ENCODE data around the gene ATXN1. TPM values are rescaled to one million over a fixed set of nuclear protein-coding genes. Genes with fewer than 3 reads are reported as not detected.

ATXN1 gene
- total and polyA plus RNA-seq, 2 experiments from 2014 or later: 4.8 to 9.1 TPM

DNA sequence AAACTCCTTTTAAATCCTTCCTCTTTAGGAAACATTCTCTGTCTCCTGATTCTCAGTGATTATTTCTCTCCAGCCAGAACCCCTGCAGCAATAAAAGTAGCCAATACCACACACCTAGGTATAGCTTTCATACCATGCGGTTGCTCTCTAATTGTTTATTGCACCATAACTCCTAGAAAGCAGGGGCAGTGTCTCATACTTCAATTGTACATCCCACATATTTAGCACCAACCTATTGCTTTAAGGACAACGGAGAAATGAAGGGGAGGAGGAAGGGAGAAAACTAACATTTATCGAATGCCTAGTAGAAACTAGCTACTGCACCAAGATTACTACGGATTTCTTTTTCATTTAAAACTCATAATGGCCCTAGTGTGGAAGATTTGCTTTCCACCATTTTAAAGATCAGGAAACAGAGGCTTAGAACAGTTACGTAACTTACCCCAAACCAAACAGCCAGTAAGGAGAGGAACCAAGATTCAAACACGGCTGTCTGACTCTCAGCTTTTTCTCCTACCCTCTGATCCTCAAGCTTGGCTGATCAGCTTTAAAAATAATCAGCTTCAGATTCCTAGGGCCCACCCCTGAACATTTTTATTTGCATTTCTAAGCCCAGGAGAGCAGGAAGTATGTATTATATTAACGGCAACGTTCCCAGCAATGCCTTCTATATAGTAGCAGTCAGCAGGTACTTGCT lies 43.4 kb upstream of the ATXN1 start (continued):
- TF ChIP-seq, protein P1, sequence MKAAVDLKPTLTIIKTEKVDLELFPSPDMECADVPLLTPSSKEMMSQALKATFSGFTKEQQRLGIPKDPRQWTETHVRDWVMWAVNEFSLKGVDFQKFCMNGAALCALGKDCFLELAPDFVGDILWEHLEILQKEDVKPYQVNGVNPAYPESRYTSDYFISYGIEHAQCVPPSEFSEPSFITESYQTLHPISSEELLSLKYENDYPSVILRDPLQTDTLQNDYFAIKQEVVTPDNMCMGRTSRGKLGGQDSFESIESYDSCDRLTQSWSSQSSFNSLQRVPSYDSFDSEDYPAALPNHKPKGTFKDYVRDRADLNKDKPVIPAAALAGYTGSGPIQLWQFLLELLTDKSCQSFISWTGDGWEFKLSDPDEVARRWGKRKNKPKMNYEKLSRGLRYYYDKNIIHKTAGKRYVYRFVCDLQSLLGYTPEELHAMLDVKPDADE (IDR thresholded peaks at IDR 0.05): no peak
- TF ChIP-seq, protein P2, sequence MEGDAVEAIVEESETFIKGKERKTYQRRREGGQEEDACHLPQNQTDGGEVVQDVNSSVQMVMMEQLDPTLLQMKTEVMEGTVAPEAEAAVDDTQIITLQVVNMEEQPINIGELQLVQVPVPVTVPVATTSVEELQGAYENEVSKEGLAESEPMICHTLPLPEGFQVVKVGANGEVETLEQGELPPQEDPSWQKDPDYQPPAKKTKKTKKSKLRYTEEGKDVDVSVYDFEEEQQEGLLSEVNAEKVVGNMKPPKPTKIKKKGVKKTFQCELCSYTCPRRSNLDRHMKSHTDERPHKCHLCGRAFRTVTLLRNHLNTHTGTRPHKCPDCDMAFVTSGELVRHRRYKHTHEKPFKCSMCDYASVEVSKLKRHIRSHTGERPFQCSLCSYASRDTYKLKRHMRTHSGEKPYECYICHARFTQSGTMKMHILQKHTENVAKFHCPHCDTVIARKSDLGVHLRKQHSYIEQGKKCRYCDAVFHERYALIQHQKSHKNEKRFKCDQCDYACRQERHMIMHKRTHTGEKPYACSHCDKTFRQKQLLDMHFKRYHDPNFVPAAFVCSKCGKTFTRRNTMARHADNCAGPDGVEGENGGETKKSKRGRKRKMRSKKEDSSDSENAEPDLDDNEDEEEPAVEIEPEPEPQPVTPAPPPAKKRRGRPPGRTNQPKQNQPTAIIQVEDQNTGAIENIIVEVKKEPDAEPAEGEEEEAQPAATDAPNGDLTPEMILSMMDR (conservative IDR thresholded peaks at IDR 0.05; ENCODE audit: low read depth in 2 of 2): no peak
- TF ChIP-seq ZNF331 (CRISPR knock-in tag; IDR thresholded peaks at IDR 0.05; ENCODE audit: low read depth) (no peak), JUNB (IDR thresholded peaks at IDR 0.05; ENCODE audit: unreplicated experiment) (no peak), EZH2phosphoT487 (IDR thresholded peaks at IDR 0.05; ENCODE audit: unreplicated experiment) (no peak), POLR2AphosphoS5 (IDR thresholded peaks at IDR 0.05; ENCODE audit: low read depth) (no peak), ZNF114 (CRISPR knock-in tag; IDR thresholded peaks at IDR 0.05) (no peak)

DNA sequence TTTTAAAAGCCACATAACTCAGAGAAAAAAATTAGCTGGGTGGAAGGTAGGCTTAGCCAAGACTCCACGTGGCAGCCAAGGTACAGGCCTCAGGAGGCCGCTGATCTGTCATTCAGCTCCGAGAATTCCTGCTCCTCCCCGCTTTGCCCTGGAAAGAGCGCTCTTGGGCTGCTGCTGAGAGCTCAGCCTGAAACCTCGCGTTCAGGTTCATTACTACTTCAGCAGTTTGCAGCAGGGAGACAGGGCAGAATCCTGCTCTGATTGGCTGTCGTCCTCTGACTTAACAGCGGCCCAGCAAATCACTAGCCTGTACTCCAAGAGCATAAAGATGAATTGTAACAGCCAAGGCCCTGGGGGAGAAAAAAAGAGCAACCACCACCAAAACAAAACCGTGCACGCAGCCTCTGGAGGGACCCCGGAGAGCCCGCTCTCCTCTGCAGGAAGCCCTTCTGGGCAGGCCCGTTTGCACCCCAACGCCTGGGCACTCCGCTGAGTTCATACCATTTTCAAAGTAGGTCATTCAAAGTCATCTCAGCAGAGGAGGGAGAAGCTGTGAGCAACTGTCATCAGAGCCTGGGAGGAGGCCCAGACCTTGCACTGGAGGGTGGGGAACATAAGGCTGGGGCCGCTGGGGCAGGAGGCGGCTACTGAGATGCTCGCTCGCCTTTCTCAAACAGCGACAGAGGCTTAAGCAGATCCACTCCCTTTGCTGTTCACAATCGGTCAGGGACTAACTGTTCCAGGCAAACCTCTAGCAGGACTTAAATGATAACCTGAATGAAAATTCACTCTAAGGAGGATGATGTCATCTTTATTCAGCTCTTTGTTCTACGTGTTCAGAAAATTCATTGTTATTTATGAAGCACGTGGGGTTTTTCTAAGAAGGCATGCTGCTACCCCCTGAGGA lies 42.3 kb upstream of the ATXN1 start:
- Mint-ChIP-seq H3K36me3 (ENCODE audit: low read depth) (no peaks in the 10 kb centered on the region), H3K9me3 (no peaks in the 10 kb centered on the region), H3K4me1 (peaks cover 34% of the 10 kb centered on the region), H3K4me3 (peak overlapping the region; percentile 65), H3K27ac (peak overlapping the region; percentile 53), H3K27me3 (ENCODE audit: insufficient read depth, low read depth, poor library complexity) (peaks cover 6% of the 10 kb centered on the region)
- H3K4me2 ChIP-seq: peak overlapping the region; percentile 70
- no peaks in the 10 kb centered on the region for H3K36me3 ChIP-seq (ENCODE audit: insufficient read depth)
- DNase-seq (ENCODE audit: low spot score) (peak; percentile 92), ATAC-seq (peak; percentile 95)
- TF ChIP-seq JUNB (IDR thresholded peaks at IDR 0.05; ENCODE audit: unreplicated experiment) (no peak), POLR2AphosphoS5 (IDR thresholded peaks at IDR 0.05; ENCODE audit: low read depth) (peak; percentile 48), REST (IDR thresholded peaks at IDR 0.05; ENCODE audit: unreplicated experiment) (no peak), NANOG (IDR thresholded peaks at IDR 0.05; ENCODE audit: borderline replicate concordance) (no peak)
- TF ChIP-seq, protein P2 (conservative IDR thresholded peaks at IDR 0.05; ENCODE audit: low read depth in 2 of 2): peak in 1 of 2 experiments; percentile 32; a peak in 2 of 4 replicates
- H3K4me1 ChIP-seq (ENCODE audit: insufficient read depth): peaks cover 23% of the 10 kb centered on the region
- H3K27ac ChIP-seq (ENCODE audit: low read depth): peak overlapping the region; percentile 68; the same call in 1 of the 2 replicates
- no peaks in the 10 kb centered on the region for H3K9me2 ChIP-seq (ENCODE audit: insufficient read depth)
- H4K20me1 ChIP-seq (replicated peaks; ENCODE audit: insufficient read depth): no peaks in the 10 kb centered on the region
- H3K4me3 ChIP-seq: peak overlapping the region; percentile 47
- no peaks in the 10 kb centered on the region for H3F3A ChIP-seq (replicated peaks; ENCODE audit: low read depth)
- no peaks in the 10 kb centered on the region for H3K27me3 ChIP-seq (ENCODE audit: insufficient read depth)
- H3K79me2 ChIP-seq (replicated peaks; ENCODE audit: insufficient read depth): no peaks in the 10 kb centered on the region
- peak overlapping the region; percentile 53; the same call in 1 of the 2 replicates for H2AFZ ChIP-seq

Data from GM23338 (cell line).